Stimulated activated effector memory CD8-positive, alpha-beta T cell treated with anti-CD3 and anti-CD28 coated beads, Interleukin-12 subunit alpha, Interleukin-12 subunit beta, amount 100 ng/mL, for 72 hours (primary cell): ENCODE results near the gene RNFT2.
A peak's percentile ranks its signal among the peaks of the same experiment; 100 is the strongest.

Source experiments
- ATAC-seq: fragments of 150-1000 bp; cut with Tn5 transposase; 2 replicates; pipeline ENCODE4 v1.10.0; 2021
- DNase-seq, 2 donors: peaks; one replicate each; pipeline ENCODE4 v3.0.0; 2021 to 2022; ENCODE audit warnings: low spot score in 2 of 2
- H3K27ac Mint-ChIP-seq: one replicate; pipeline ENCODE4 v1.8.0; 2022; ENCODE audit warnings: mild to moderate bottlenecking, mixed read lengths
- H3K36me3 Mint-ChIP-seq: one replicate; pipeline ENCODE4 v1.8.0; 2022; ENCODE audit warnings: mild to moderate bottlenecking, mixed read lengths
- H3K4me1 Mint-ChIP-seq: one replicate; pipeline ENCODE4 v1.8.0; 2022; ENCODE audit warnings: mixed read lengths
- H3K4me3 Mint-ChIP-seq: one replicate; pipeline ENCODE4 v1.8.0; 2022; ENCODE audit warnings: mild to moderate bottlenecking, mixed read lengths
- H3K9me3 Mint-ChIP-seq: one replicate; pipeline ENCODE4 v1.8.0; 2022; ENCODE audit warnings: mixed read lengths

RNFT2 gene

DNA sequence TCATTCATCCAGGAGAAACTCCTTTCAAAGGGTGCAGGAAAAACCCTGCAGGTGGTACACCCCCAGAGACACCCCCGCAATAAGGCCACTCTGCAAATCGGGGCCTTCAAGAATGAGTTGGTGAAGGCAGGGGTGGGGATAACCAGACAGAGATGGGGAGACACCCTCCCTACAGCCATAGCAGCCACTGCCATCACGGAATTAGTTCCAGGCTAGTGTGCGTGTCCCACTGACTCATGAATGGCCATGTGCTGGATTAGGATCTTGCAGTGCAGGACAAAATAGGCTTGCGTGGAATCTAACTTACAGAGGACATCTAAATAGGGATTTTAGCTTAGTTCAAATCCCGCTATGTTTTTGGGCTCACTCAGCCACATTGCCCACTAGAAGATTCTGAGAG lies 38.0 kb upstream of the RNFT2 start:
- H3K36me3 Mint-ChIP-seq, result no peaks in the 10 kb centered on the region
- no peaks in the 10 kb centered on the region for H3K9me3 Mint-ChIP-seq
- H3K4me3 Mint-ChIP-seq, result no peak overlapping the region
- ATAC-seq (no peak), DNase-seq (no peak)
- no peak overlapping the region for H3K27ac Mint-ChIP-seq
- H3K4me1 Mint-ChIP-seq, result peaks cover 6% of the 10 kb centered on the region

DNA sequence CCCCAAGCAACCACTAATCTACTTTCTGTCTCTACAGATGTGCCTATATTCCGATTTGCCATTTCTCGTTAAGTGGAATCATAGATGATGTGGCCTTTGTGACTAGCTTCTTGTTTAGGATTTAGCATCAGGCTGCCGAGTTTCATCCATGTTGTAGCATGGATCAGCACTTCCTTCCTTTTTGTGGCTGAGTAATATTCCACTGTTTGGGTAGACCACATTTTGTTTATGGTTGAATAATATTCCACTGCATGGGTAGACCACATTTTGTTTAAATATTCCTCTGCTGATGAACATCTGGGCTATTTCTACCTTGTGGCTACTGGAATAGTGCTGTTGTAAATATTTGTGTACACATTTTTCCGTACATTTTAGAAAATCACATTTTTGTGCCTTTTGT lies 36.7 kb upstream of the RNFT2 start:
- no peaks in the 10 kb centered on the region for H3K36me3 Mint-ChIP-seq
- H3K27ac Mint-ChIP-seq, result no peak overlapping the region
- DNase-seq (no peak), ATAC-seq (no peak)
- no peaks in the 10 kb centered on the region for H3K9me3 Mint-ChIP-seq
- peaks cover 6% of the 10 kb centered on the region for H3K4me1 Mint-ChIP-seq
- H3K4me3 Mint-ChIP-seq, result no peak overlapping the region

DNA sequence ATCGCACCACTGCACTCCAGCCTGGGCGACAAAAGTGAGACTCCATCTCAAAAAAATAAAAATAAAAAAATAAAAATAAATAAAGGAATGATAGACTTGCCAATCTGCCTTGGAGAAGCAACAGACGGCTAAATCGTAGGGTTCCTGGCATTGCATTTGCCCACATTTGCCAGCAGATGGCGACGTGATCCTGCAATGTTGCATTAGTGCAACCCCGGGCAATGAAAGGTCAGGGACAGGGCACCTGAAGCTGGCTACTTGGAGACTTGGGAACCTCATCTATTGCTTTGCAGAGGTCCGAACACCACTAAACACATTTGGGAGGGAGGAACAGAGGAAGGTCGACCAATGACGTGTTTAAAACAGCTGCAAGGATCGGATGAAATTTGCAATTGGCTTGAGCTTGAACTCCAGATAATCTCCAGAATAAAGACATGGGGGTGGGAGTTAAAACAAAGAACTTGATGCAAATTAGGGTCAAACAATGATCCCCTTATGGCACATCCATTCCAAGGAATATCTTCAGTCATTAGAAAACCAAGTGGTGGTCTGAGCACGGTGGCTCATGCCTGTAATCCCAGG lies 34.8 kb upstream of the RNFT2 start:
- Mint-ChIP-seq H3K36me3 (no peaks in the 10 kb centered on the region), H3K4me1 (peaks cover 6% of the 10 kb centered on the region), H3K4me3 (no peak overlapping the region)

DNA sequence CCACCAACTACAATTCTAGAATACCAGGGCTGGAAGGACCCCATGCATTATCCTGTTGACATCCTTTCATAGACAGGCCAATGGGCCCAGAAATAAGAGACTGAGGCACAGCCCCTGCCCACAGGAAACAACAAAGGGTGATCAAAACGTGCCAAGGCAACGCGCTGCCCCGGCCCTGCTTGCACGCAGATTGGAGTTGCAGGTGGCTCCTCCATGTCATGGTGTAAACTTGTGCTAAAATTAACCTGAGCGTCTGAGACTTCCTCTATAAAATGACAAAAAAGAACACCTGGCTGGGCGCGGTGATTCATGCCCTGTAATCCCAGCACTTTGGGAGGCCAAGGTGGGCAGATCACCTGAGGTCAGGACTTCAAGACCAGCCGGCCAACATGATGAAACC lies 30.4 kb upstream of the RNFT2 start:
- ATAC-seq (no peak), DNase-seq (no peak)
- H3K27ac Mint-ChIP-seq, result no peak overlapping the region
- H3K9me3 Mint-ChIP-seq, result no peaks in the 10 kb centered on the region
- no peak overlapping the region for H3K4me3 Mint-ChIP-seq
- peaks cover 17% of the 10 kb centered on the region for H3K4me1 Mint-ChIP-seq
- H3K36me3 Mint-ChIP-seq, result peaks cover 12% of the 10 kb centered on the region

More for the DNA sequence above, 34.8 kb upstream of the RNFT2 start:
- Mint-ChIP-seq H3K27ac (no peak overlapping the region), H3K9me3 (no peaks in the 10 kb centered on the region)
- peak; percentile 49 to 78 for DNase-seq
- peak; percentile 74 for ATAC-seq

DNA sequence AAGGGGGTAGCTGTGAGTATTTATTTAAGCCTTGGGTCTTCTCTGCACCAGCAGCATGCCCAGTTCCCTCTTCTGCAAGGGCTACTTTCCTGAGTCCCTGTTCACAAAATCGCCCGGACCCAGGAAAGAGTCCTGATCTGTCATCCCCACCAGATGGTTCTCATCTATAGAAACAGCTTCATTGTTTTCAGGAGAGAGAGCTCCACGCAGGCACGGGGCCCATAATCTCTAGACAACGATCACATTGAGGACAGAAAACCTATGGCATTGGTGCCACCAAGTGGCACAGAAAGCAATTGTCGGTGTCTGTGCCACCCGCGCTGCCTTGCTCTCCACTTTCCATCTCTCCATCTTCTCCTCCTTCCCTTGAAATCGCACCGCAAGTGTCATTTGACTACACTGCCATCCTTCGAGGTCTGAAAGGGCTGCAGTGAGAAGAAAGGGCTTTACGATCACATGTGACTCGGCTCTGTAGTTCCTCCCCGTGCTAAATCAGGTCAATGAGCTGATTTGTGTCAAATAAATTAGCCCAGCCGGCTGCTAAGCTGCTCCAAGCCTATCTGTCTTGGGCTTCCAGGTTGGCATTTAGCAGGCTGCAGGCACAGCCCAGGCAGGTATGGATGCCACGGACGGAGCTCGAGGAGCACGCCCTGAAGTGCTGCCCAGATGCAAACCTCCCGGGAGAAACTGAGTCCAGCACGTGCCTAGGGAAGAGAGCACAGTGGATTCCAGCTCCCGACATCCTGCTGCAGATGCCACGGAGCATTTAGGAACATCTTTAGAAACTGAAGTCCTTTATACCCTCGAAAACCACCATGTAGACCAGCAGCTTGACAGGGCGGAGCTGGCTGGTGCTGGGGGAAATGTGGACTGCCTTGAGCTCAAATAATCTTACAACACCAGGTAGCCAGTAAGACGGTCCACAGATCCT lies 29.0 kb upstream of the RNFT2 start:
- Mint-ChIP-seq H3K27ac (peak overlapping the region; percentile 63), H3K4me1 (peaks cover 11% of the 10 kb centered on the region), H3K9me3 (no peaks in the 10 kb centered on the region), H3K36me3 (peaks cover 15% of the 10 kb centered on the region), H3K4me3 (peak overlapping the region; percentile 34)
- ATAC-seq (peak; percentile 78), DNase-seq (peak; percentile 14 to 67)

DNA sequence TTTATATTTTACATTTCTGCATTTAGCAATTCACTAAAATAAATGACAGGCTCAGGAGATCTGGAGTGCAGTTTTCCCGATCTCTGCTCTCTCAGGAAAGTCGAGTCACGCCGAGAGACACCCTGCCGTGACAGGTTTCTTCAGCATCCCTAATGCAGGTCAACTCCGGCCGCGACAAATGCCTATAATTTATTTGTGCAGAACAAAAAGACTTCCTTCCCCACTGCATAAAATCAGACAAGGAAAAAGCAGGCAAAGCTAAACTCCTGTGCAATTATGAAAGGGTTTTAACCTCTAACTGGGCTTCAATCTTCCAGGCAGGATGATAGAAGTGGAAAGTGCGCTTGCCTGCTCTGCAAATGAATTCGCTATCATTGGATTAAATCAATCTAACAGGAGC lies 28.3 kb upstream of the RNFT2 start:
- ATAC-seq (no peak), DNase-seq (no peak)
- Mint-ChIP-seq H3K4me1 (peaks cover 11% of the 10 kb centered on the region), H3K27ac (no peak overlapping the region), H3K9me3 (no peaks in the 10 kb centered on the region), H3K4me3 (no peak overlapping the region), H3K36me3 (peaks cover 22% of the 10 kb centered on the region)

DNA sequence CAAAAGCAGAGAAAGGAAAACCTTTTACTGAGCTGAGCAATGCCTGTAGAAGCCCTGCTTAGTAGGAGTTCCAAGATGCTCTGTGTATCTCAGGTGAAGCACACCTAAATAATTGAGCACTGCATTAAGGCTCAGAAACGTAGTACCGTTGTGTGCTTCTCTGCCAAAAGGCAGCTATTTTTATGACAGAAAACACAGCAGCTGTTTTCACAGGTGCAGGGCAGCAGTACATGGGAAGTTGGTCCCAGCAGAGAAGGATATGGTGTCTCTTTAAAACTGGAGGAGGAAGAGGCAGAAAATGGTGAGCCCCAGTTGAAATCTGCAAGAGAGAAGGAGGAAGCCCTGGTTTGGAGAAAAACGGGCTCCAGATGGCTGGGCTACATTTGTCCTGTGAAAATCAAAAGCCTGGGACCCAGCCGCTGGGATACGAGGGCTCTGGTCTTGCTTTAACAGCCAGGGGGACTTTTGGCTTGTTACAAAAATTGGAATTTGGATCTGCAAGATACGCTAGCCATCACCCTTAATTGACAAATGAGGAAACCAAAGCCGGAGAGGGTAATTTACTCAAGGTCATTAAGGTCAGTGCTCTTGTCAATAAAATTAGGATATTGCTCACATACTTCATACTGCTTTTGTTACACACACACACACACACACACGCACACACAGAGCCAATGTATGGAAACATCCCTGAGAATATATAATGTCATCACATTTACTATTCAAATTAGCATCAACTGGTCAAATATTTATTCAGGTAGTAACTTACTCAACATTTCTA lies 27.6 kb upstream of the RNFT2 start:
- Mint-ChIP-seq H3K27ac (no peak overlapping the region), H3K9me3 (no peaks in the 10 kb centered on the region), H3K4me3 (no peak overlapping the region), H3K36me3 (peaks cover 29% of the 10 kb centered on the region), H3K4me1 (peaks cover 11% of the 10 kb centered on the region)
- ATAC-seq (no peak), DNase-seq (no peak)

DNA sequence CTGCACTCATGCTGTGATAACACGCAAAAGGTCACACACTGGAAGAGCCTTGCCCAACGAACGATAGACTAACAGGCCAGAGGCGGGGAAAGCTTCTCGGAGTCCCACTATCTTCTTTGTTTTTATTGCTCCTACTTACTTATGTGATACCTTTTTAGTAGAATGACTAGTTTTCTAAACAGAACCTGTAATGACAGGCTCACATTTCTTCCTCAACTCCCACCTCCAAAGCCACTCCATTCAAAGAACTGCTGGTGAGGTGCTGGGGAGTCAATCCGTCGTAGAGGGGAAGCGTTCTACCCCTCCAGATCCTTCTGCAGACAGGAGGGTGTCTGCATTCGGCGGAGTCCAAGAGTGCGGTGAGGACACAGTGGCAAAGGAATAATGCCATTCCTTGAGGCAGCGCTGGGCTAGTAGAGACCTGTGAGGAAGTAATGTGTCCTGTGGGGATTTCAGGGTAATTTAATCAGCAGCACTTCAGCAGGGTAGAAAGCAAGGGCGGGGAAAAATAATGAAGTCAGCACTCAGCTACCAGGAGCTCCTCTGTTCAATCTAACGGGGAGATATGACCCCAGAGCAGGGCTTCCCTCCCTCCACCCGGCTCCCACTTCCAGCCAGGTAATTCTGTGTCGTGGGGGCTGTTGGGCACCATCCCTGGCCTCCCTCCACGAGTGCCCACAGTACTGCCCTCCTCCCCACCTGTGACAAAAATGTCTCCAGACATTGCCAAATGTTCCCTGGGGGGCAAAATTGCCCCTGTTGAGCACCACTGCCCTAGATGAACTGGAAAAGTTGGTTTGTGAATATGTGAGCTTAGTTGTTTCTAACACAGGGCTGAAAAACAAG lies 25.4 kb upstream of the RNFT2 start:
- Mint-ChIP-seq H3K27ac (peak overlapping the region; percentile 49), H3K4me1 (peaks cover 11% of the 10 kb centered on the region), H3K36me3 (peaks cover 50% of the 10 kb centered on the region), H3K4me3 (no peak overlapping the region), H3K9me3 (no peaks in the 10 kb centered on the region)
- DNase-seq (no peak), ATAC-seq (no peak)

DNA sequence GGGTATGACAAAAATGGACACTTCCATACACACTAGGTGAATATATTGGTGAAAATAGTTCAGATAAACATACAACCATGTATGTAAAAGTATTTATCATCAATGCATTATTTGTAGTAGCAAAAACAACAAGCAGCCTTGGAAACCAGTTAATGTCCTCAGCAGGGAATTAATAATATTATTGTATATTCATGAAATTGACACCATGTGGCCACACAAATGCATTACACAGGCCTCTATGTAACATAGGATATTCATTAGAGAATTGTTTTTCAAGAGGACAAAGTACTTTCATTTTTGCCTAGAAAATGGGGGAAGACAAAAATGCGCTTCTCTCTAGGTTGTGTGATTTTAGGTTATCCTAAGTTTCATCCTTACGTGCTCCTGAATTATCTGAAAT lies 24.6 kb upstream of the RNFT2 start:
- Mint-ChIP-seq H3K4me1 (peaks cover 10% of the 10 kb centered on the region), H3K27ac (peak overlapping the region; percentile 49), H3K9me3 (no peaks in the 10 kb centered on the region), H3K36me3 (peaks cover 58% of the 10 kb centered on the region), H3K4me3 (no peak overlapping the region)
- ATAC-seq (no peak), DNase-seq (no peak)

DNA sequence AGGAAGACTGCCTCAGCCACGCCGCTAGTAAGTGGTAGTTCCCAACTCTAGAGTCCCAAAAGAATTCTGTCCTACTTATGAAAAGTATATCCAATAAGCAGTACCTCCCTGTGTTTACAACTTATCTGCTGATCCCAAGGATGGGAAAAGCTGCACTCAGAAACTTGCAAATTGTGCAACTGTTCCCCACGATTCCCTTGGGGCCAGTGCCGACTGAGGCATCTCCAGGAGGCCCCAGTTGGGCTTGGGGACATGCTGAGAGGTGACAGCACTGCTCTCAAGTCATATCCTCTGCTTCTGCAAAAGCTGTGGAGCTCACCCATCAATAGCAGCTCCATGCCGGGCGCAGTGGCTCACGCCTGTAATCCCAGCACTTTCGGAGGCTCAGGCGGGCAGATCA lies 23.9 kb upstream of the RNFT2 start:
- Mint-ChIP-seq H3K36me3 (peaks cover 64% of the 10 kb centered on the region), H3K9me3 (no peaks in the 10 kb centered on the region), H3K27ac (peak overlapping the region; percentile 18), H3K4me3 (no peak overlapping the region), H3K4me1 (peaks cover 8% of the 10 kb centered on the region)
- ATAC-seq, result no peak
- DNase-seq, result no peak

DNA sequence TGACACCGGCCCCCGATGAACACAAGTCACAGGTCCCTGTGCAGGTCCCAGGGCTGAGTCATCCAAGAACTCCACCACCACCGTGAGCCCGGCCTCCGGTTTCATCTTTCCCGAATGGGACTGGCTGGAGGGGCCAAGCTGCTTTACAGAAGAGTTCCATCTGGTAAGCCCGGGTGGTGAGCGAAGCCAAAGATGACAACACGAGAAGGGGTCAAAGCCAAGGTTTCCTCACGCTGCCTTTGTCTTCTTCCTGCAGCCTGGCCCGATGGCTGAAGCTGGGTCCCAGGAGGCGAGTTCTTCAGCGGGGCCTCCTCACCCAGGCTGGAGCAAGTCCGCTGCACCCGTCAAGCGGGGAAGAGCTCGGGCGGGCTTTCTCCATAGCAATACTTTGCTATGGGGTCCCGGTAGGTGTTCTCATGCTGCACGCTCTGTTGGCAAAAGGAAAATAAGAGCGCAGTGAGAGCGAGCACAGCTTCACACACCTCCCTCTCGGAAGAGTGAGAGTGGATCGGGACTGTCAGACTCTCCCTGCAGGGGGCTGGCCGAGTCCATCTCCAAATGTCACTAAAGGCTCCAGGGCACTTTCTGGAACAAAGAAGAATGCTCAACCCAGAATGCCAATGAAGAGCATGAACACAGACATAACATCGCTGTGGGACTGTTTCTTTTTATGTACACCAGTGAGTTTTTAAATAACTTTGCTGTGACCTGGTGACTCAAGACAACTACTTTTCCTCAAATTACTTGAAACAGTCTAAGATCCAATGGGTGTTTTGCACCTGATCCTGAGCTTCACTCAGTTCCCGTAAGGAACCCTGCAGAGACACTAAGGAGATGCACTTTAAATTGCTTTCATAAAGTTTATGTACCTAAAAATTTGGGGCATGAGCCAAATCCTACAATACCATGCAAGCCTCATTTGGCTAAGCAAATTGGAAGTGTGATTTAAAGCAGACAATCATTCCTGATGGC lies 20.4 kb upstream of the RNFT2 start:
- no peak for DNase-seq
- no peak for ATAC-seq
- Mint-ChIP-seq H3K4me3 (no peak overlapping the region), H3K36me3 (peaks cover 87% of the 10 kb centered on the region), H3K27ac (peak overlapping the region; percentile 72), H3K4me1 (peaks cover 15% of the 10 kb centered on the region), H3K9me3 (no peaks in the 10 kb centered on the region)

DNA sequence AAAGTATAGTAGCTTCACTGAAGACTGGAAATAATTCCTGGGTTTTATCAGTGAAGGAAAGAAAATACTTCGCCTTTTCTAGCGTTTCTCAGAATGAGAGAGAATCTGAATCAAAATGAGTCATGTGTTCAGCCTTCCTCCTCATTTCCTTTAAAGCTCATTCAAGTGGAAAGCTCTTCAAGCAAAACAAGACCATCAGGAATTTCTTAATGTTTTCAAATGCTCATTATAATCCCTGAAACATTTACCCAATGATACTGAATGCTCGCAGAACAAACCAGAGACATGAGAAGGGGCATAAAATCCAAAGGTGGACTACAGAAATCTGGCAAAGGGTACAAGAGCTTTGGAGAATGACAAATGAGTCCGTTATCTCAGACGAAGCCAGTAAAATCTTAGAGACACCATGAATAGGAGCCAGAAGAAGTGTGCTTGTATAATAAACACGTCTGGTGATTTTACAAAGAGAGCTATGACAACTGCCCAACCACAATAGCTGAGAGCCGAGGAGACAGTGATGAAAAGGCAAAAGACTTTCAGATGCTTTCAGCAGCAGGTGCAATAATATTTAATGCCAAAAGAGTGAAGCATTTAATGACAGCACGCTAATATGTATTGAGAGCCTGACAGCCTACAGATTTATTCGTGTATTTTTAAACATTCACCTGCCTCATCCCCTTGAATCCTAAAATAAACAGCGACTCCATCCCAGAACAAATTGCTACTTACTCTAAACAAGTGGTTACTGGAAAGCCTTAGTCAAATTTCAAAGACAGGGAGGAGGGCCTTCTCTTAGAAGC lies 19.3 kb upstream of the RNFT2 start:
- ATAC-seq (no peak), DNase-seq (no peak)
- H3K27ac Mint-ChIP-seq, result peak overlapping the region; percentile 72
- no peaks in the 10 kb centered on the region for H3K9me3 Mint-ChIP-seq
- no peak overlapping the region for H3K4me3 Mint-ChIP-seq
- peaks cover 18% of the 10 kb centered on the region for H3K4me1 Mint-ChIP-seq
- H3K36me3 Mint-ChIP-seq, result peaks cover 96% of the 10 kb centered on the region

DNA sequence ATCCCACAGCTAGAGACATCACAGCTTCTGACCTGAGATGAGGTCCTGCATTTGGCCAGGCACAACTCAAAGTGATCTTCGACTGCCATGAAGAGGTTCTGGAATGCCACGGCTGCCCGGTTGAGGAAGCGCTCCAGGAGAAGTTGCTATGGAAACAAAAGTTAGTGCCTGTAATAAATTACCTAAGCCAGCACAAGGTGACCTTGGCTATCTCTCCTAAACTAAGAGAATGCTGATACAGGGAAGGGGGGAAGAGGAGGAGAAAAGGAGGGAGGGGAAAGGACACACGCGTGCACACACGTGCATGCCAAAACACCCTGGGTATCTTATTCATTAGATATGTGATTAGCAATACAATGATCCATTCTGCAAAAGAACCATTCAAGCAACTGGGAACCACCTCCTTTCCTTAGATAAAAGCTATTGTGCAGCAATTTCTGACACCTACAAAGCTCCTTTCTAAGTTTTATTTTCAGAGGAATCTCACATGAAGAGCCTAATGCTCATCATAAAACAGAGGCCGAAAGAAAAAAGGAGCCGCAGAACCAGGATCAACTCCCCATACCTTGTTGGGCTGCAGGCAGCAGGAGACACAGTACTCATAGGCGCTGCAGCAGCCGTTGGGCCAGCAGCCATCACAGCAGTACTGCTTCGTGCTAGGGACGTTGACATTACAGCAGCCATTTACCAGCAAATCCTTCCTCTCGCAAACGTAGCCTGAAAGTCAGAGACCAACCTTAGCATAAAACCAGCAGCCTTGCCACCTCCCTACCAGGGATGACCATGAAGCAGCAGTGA lies 18.2 kb upstream of the RNFT2 start:
- H3K4me1 Mint-ChIP-seq, result peaks cover 18% of the 10 kb centered on the region
- DNase-seq, result no peak

More for the DNA sequence above, 18.2 kb upstream of the RNFT2 start:
- ATAC-seq, result no peak
- Mint-ChIP-seq H3K4me3 (no peak overlapping the region), H3K27ac (peak overlapping the region; percentile 37), H3K36me3 (peaks cover 86% of the 10 kb centered on the region), H3K9me3 (no peaks in the 10 kb centered on the region)
